GM19452 (cell line): Measurements from ENCODE around the gene SPC25.
A peak's percentile ranks its signal among the peaks of the same experiment; 100 is the strongest.

Experiments used
- ATAC-seq: cut with Tn5 transposase; IDR thresholded peaks from one replicate; pipeline ENCODE4 v1.9.1; 2021; ENCODE audit not compliant: unreplicated experiment

SPC25 gene

GRCh38 chr2:168849610-168850009 is 40.6 kb downstream of the SPC25 start:
- peak; percentile 49 for ATAC-seq

GRCh38 chr2:168848225-168848624 is 42.0 kb downstream of the SPC25 start:
- no peak for ATAC-seq

- ATAC-seq: no peak
Measured at GRCh38 chr2:168843253-168843652, 47.0 kb downstream of the SPC25 start.

GRCh38 chr2:168841445-168841844 is 48.8 kb downstream of the SPC25 start:
- no peak for ATAC-seq

- no peak for ATAC-seq
Measured at GRCh38 chr2:168835969-168836368, 54.3 kb downstream of the SPC25 start.

- no peak for ATAC-seq
Measured at GRCh38 chr2:168831662-168832061, 58.6 kb downstream of the SPC25 start.

- ATAC-seq: no peak
Measured at GRCh38 chr2:168830958-168831357, 59.3 kb downstream of the SPC25 start.

GRCh38 chr2:168825126-168825525 is 65.1 kb downstream of the SPC25 start:
- no peak for ATAC-seq

- ATAC-seq: no peak
Measured at GRCh38 chr2:168821992-168822391, 68.2 kb downstream of the SPC25 start.

GRCh38 chr2:168821577-168821976 is 68.7 kb downstream of the SPC25 start:
- no peak for ATAC-seq
